Liver (tissue), 9 donors: Measurements from ENCODE around the gene SNAPC5. TPM values are rescaled to one million over a fixed set of nuclear protein-coding genes. Genes with fewer than 3 reads are reported as not detected.

Experiments
- DNase-seq: peaks from one replicate; pipeline ENCODE4 v3.0.0-alpha.2; 2017; ENCODE audit warnings: low spot score
- H3K27ac ChIP-seq, 2 donors: one replicate each; pipeline ENCODE4 v1.7.0; 2013; ENCODE audit warnings: inconsistent platforms in 2 of 2, low read length in 2 of 2, control low read depth in 1 of 2, low read depth in 1 of 2, mild to moderate bottlenecking in 1 of 2
- H3K27me3 ChIP-seq, 4 donors: one replicate each; pipeline versions ENCODE4 v1.6.1 to v1.7.0; 2013; ENCODE audit warnings: low read length in 3 of 4, inconsistent platforms in 1 of 4, mild to moderate bottlenecking in 1 of 4, moderate library complexity in 1 of 4; ENCODE audit not compliant: control insufficient read depth in 4 of 4, insufficient read depth in 4 of 4
- H3K36me3 ChIP-seq, 4 donors: one replicate each; pipeline versions ENCODE4 v1.6.1 to v1.7.0; 2013; ENCODE audit warnings: low read length in 3 of 4, mild to moderate bottlenecking in 3 of 4, low read depth in 1 of 4, moderate library complexity in 1 of 4; ENCODE audit not compliant: control insufficient read depth in 4 of 4, insufficient read depth in 3 of 4
- H3K4me1 ChIP-seq, 4 donors: one replicate each; pipeline versions ENCODE4 v1.6.1 to v1.7.0; 2013; ENCODE audit warnings: low read length in 3 of 4, mild to moderate bottlenecking in 3 of 4, moderate library complexity in 1 of 4; ENCODE audit not compliant: control insufficient read depth in 4 of 4, insufficient read depth in 4 of 4
- H3K4me3 ChIP-seq, 3 donors: one replicate each; pipeline versions ENCODE4 v1.6.1 to v1.7.0; 2013; ENCODE audit warnings: low read length in 3 of 3, control low read depth in 1 of 3, low read depth in 1 of 3, mild to moderate bottlenecking in 1 of 3
- H3K9ac ChIP-seq, 2 donors: one replicate each; pipeline ENCODE4 v1.7.0; 2013; ENCODE audit warnings: low read length in 2 of 2, mild to moderate bottlenecking in 2 of 2, moderate library complexity in 2 of 2, control low read depth in 1 of 2, low read depth in 1 of 2
- H3K9me3 ChIP-seq, 4 donors: one replicate each; pipeline versions ENCODE4 v1.6.1 to v1.7.0; 2013; ENCODE audit warnings: low read length in 3 of 4; ENCODE audit not compliant: control insufficient read depth in 4 of 4
- ATF3 ChIP-seq: IDR thresholded peaks from 2 replicates; pipeline ENCODE4 v1.6.1; 2016; ENCODE audit warnings: antibody characterized with exemption
- CTCF ChIP-seq: fragments of 150-350 bp; IDR thresholded peaks from 2 replicates; pipeline ENCODE4 v1.5.1; 2017; ENCODE audit warnings: improper control_type of control experiment, low read depth, low read length; ENCODE audit not compliant: missing input control
- EGR1 ChIP-seq, 2 donors: IDR thresholded peaks; 2 replicates each; pipeline ENCODE4 v1.6.1; 2016 to 2018; ENCODE audit warnings: antibody characterized with exemption in 2 of 2, low read depth in 2 of 2
- FOXA1 ChIP-seq: IDR thresholded peaks from 2 replicates; pipeline ENCODE4 v1.6.1; 2016; ENCODE audit warnings: antibody characterized with exemption
- FOXA2 ChIP-seq: IDR thresholded peaks from 2 replicates; pipeline ENCODE4 v1.6.1; 2016; ENCODE audit warnings: antibody characterized with exemption
- GABPA ChIP-seq, 2 donors: IDR thresholded peaks in 1 of 2; conservative IDR thresholded peaks in 1 of 2; 2 replicates each; pipeline ENCODE4 v1.6.1; 2016; ENCODE audit warnings: antibody characterized with exemption in 2 of 2, mild to moderate bottlenecking in 1 of 2, moderate library complexity in 1 of 2
- HNF4A ChIP-seq, 2 donors: conservative IDR thresholded peaks; 2 replicates each; pipeline ENCODE4 v1.6.1; 2016; ENCODE audit warnings: antibody characterized with exemption in 2 of 2, mild to moderate bottlenecking in 2 of 2
- HNF4G ChIP-seq: IDR thresholded peaks from 2 replicates; pipeline ENCODE4 v1.6.1; 2016; ENCODE audit warnings: antibody characterized with exemption
- JUND ChIP-seq, 2 donors: IDR thresholded peaks; 2 replicates each; pipeline ENCODE4 v1.6.1; 2016; ENCODE audit warnings: antibody characterized with exemption in 2 of 2
- MAX ChIP-seq: IDR thresholded peaks from 2 replicates; pipeline ENCODE4 v1.6.1; 2016; ENCODE audit warnings: antibody characterized with exemption
- NR2F2 ChIP-seq: IDR thresholded peaks from 2 replicates; pipeline ENCODE4 v1.6.1; 2016; ENCODE audit warnings: antibody characterized with exemption
- RAD21 ChIP-seq, 2 donors: IDR thresholded peaks; 2 replicates each; pipeline ENCODE4 v1.6.1; 2016; ENCODE audit warnings: antibody characterized with exemption in 2 of 2, mild to moderate bottlenecking in 2 of 2
- REST ChIP-seq: IDR thresholded peaks from 2 replicates; pipeline ENCODE4 v1.6.1; 2016; ENCODE audit warnings: antibody characterized with exemption, mild to moderate bottlenecking
- RXRA ChIP-seq, 2 donors: IDR thresholded peaks; 2 replicates each; pipeline ENCODE4 v1.6.1; 2017 to 2018; ENCODE audit warnings: antibody characterized with exemption in 2 of 2, mild to moderate bottlenecking in 1 of 2
- SP1 ChIP-seq: IDR thresholded peaks from 2 replicates; pipeline ENCODE4 v1.6.1; 2018; ENCODE audit warnings: antibody characterized with exemption, mild to moderate bottlenecking
- TAF1 ChIP-seq: conservative IDR thresholded peaks from 2 replicates; pipeline ENCODE4 v1.6.1; 2016; ENCODE audit warnings: antibody characterized with exemption, mild to moderate bottlenecking
- YY1 ChIP-seq: IDR thresholded peaks from 2 replicates; pipeline ENCODE4 v1.6.1; 2016; ENCODE audit warnings: antibody characterized with exemption, mild to moderate bottlenecking
- ZBTB33 ChIP-seq: IDR thresholded peaks from 2 replicates; pipeline ENCODE4 v1.6.1; 2016; ENCODE audit warnings: antibody characterized with exemption
- WGBS: extraction: QIAGEN DNeasy Blood & Tissue Kit; methylation state at CpG from one replicate; pipeline ENCODE4 v1.1.7; 2013; 5-methylcytosine and 5-hydroxymethylcytosine counted together
- polyA plus RNA-seq, 2 donors: library from polyadenylated mRNA; stranded (reverse) in 1 of 2; unstranded in 1 of 2; fragments of 200-250 nt in 1 of 2; fragments of >200 nt in 1 of 2; fragmentation: Nextera tagmentation in 1 of 2; extraction: Ambion mirVana in 1 of 2; gene quantifications; one replicate each; pipeline versions ENCODE4 v1.2.1 to v1.2.3, GENCODE V29; 2013 to 2015
- total RNA-seq, 2 donors: library from RNA; depleted of rRNA; stranded (reverse); fragments of >200 nt; gene quantifications; one replicate each; pipeline ENCODE4 v1.2.3, GENCODE V29; 2014
- donor health status: healthy.
- donor health status: healthy.
- donor health status: healthy.
- donor health status: healthy.
- donor health status: healthy.

The SNAPC5 gene
- total and polyA plus RNA-seq, 4 donors, result 11.3 to 24.9 (median 22.1) TPM

- Histone ChIP-seq H3K9me3 (no peaks in the 10 kb centered on the region), H3K36me3 (peaks cover 0 to 4% (median 2%) of the 10 kb centered on the region in 4 donors), H3K9ac (no peak overlapping the region), H3K4me1 (peaks cover 1 to 9% (median 5%) of the 10 kb centered on the region in 4 donors), H3K27me3 (no peaks in the 10 kb centered on the region), H3K27ac (no peak overlapping the region), H3K4me3 (no peak overlapping the region)
- TF ChIP-seq RAD21 (IDR thresholded peaks at IDR 0.05), result no peak
- no peak for TF ChIP-seq FOXA2
- no peak for TF ChIP-seq YY1
- no peak for TF ChIP-seq TAF1
- no peak for TF ChIP-seq HNF4A (conservative IDR thresholded peaks at IDR 0.05)
- TF ChIP-seq SP1, result no peak
- TF ChIP-seq MAX, result no peak
- DNase-seq, result no peak
- WGBS, result 100% methylated on average over 2 of the region's 2 CpGs
These were observed 20.6 kb downstream of the SNAPC5 start for GRCh38 chr15:66477011-66477410.

- Histone ChIP-seq H3K4me1 (peaks cover 0 to 4% (median 3%) of the 10 kb centered on the region in 4 donors), H3K27me3 (no peaks in the 10 kb centered on the region), H3K27ac (no peak overlapping the region), H3K4me3 (no peak overlapping the region), H3K36me3 (peaks cover 0 to 1% (median 0%) of the 10 kb centered on the region in 4 donors), H3K9ac (no peak overlapping the region), H3K9me3 (no peaks in the 10 kb centered on the region)
- 96% methylated on average over 4 of the region's 4 CpGs for WGBS
- TF ChIP-seq HNF4A (conservative IDR thresholded peaks at IDR 0.05) (no peak), GABPA (IDR thresholded peaks at IDR 0.05 in 1 of 2, conservative IDR thresholded peaks at IDR 0.05 in 1 of 2) (no peak), FOXA1 (no peak)
- no peak for DNase-seq
These were observed 21.0 kb downstream of the SNAPC5 start for GRCh38 chr15:66476535-66476934.

- H3K9ac ChIP-seq, result no peak overlapping the region
- no peak overlapping the region for H3K27ac ChIP-seq
- 98% methylated on average over 3 of the region's 3 CpGs for WGBS
- DNase-seq, result no peak
- no peaks in the 10 kb centered on the region for H3K36me3 ChIP-seq
- no peak for TF ChIP-seq TAF1
- no peak for TF ChIP-seq EGR1 (IDR thresholded peaks at IDR 0.05; ENCODE audit: low read depth in 2 of 2)
- no peak for TF ChIP-seq FOXA2
- no peak for TF ChIP-seq REST
- TF ChIP-seq GABPA (IDR thresholded peaks at IDR 0.05 in 1 of 2, conservative IDR thresholded peaks at IDR 0.05 in 1 of 2), result no peak
- no peak for TF ChIP-seq SP1
- no peak for TF ChIP-seq HNF4G
- no peak for TF ChIP-seq HNF4A (conservative IDR thresholded peaks at IDR 0.05)
- no peak for TF ChIP-seq CTCF
- TF ChIP-seq RXRA (IDR thresholded peaks at IDR 0.05), result no peak
- no peak for TF ChIP-seq ZBTB33
- TF ChIP-seq JUND (IDR thresholded peaks at IDR 0.05), result no peak
- TF ChIP-seq ATF3, result no peak
- TF ChIP-seq FOXA1, result no peak
- no peak for TF ChIP-seq RAD21 (IDR thresholded peaks at IDR 0.05)
- no peak for TF ChIP-seq NR2F2
- TF ChIP-seq MAX, result no peak
- no peak for TF ChIP-seq YY1
- H3K4me3 ChIP-seq, result no peak overlapping the region
- H3K4me1 ChIP-seq, result peaks cover 0 to 4% (median 2%) of the 10 kb centered on the region in 4 donors
- no peaks in the 10 kb centered on the region for H3K27me3 ChIP-seq
- no peaks in the 10 kb centered on the region for H3K9me3 ChIP-seq
These were observed 22.6 kb downstream of the SNAPC5 start for GRCh38 chr15:66474963-66475362.
